Measurements from ENCODE around the gene APOO.
"Not testable (repeated sequence)": the region's sequence is repeated elsewhere in the genome, so short reads cannot be mapped to it uniquely, and the experiment has no call there.

GRCh38 chrX:23861952-23862351, 45.8 kb downstream of the APOO start:
- not testable (repeated sequence) for TF ChIP-seq POLR2A, CTCF (IDR thresholded peaks at IDR 0.05)
